ENCODE data around the gene SLC6A4.

- TF ChIP-seq CTCF (IDR thresholded peaks at IDR 0.05) (no peak), POLR2AphosphoS5 (IDR thresholded peaks at IDR 0.05) (no peak), POLR2A (IDR thresholded peaks at IDR 0.05) (no peak)
Measured at GRCh38 chr17:30217054-30217453, 18.4 kb downstream of the SLC6A4 start.
